Activated CD8-positive, alpha-beta T cell treated with anti-CD3 and anti-CD28 coated beads, Interleukin-2, amount 10 ng/mL, durations not matched to agents 7 days and 5 days (primary cell): ENCODE results near the gene LHB. TPM values are rescaled to one million over a fixed set of nuclear protein-coding genes. Genes with fewer than 3 reads are reported as not detected.

ENCODE experiments used
- ATAC-seq: fragments of 150-1000 bp; cut with Tn5 transposase; one replicate; pipeline ENCODE4 v1.10.0; 2021; ENCODE audit warnings: moderate library complexity
- CTCF ChIA-PET: fragments of 350-600 bp; sonication (Branson Sonifier 250); formaldehyde crosslinking; loops from one replicate; lab custom pipeline; 2021; ENCODE audit warnings: antibody characterized with exemption; lab: Charles Lee
- POLR2A ChIA-PET: fragments of 350-600 bp; sonication (Branson Sonifier 250); formaldehyde crosslinking; loops from one replicate; lab custom pipeline; 2021; ENCODE audit warnings: antibody characterized with exemption; lab: Charles Lee
- DNase-seq: peaks from one replicate; pipeline ENCODE4 v3.0.0-alpha.2; 2020
- H3K27ac Mint-ChIP-seq: one replicate; pipeline ENCODE4 v1.8.0; 2021; ENCODE audit warnings: mild to moderate bottlenecking, mixed read lengths
- H3K27me3 Mint-ChIP-seq: one replicate; pipeline ENCODE4 v1.8.0; 2021; ENCODE audit warnings: low read depth, mixed read lengths
- H3K36me3 Mint-ChIP-seq: one replicate; pipeline ENCODE4 v1.8.0; 2021; ENCODE audit warnings: low read depth, mixed read lengths
- H3K4me1 Mint-ChIP-seq: one replicate; pipeline ENCODE4 v1.8.0; 2021; ENCODE audit warnings: low read depth, mixed read lengths
- H3K4me3 Mint-ChIP-seq: one replicate; pipeline ENCODE4 v1.8.0; 2021; ENCODE audit warnings: mild to moderate bottlenecking, mixed read lengths
- H3K9me3 Mint-ChIP-seq: one replicate; pipeline ENCODE4 v1.8.0; 2022; ENCODE audit warnings: mixed read lengths; ENCODE audit not compliant: insufficient read depth
- total RNA-seq, 2 experiments: library from RNA; stranded (reverse); gene quantifications; one replicate each; pipeline ENCODE4 v1.2.3, GENCODE V29; 2021

LHB gene
- total RNA-seq, 2 experiments from 2014 or later: not detected

GRCh38 chr19:48989701-48990291 is 27.1 kb downstream of the LHB start:
- peaks cover 37% of the 10 kb centered on the region for H3K4me1 Mint-ChIP-seq
- CTCF ChIA-PET: interaction anchor here (1.3 to 2.9 kb wide), 2 partner anchors 10 to 19 kb away, joined by 3 to 10 read pairs; no protein-coding TSS in a partner anchor
- no peak overlapping the region for H3K4me3 Mint-ChIP-seq
- no peaks in the 10 kb centered on the region for H3K9me3 Mint-ChIP-seq
- DNase-seq (no peak), ATAC-seq (no peak)
- peak overlapping the region; percentile 68 for H3K27ac Mint-ChIP-seq
- peaks cover 34% of the 10 kb centered on the region for H3K36me3 Mint-ChIP-seq
- POLR2A ChIA-PET: interaction anchor here (1.4 kb wide), 1 partner anchor 10 kb away, joined by 4 read pairs; no protein-coding TSS in a partner anchor
- H3K27me3 Mint-ChIP-seq: no peaks in the 10 kb centered on the region

GRCh38 chr19:48988860-48989259 is 28.0 kb downstream of the LHB start:
- ChIA-PET CTCF (interaction anchor here (1.3 to 2.9 kb wide), 2 partner anchors 11 to 18 kb away, joined by 3 to 10 read pairs; no protein-coding TSS in a partner anchor), POLR2A (no interaction called here)
- H3K4me1 Mint-ChIP-seq: peaks cover 29% of the 10 kb centered on the region
- H3K27me3 Mint-ChIP-seq: no peaks in the 10 kb centered on the region
- no peaks in the 10 kb centered on the region for H3K9me3 Mint-ChIP-seq
- ATAC-seq: no peak
- no peak overlapping the region for H3K27ac Mint-ChIP-seq
- peaks cover 31% of the 10 kb centered on the region for H3K36me3 Mint-ChIP-seq
- no peak for DNase-seq
- no peak overlapping the region for H3K4me3 Mint-ChIP-seq

- CTCF ChIA-PET: interaction anchor here (1.9 kb wide), 1 partner anchor 11 kb away, joined by 13 read pairs; no protein-coding TSS in a partner anchor
- POLR2A ChIA-PET: no interaction called here
Measured at GRCh38 chr19:48988286-48988685, 28.6 kb downstream of the LHB start.

GRCh38 chr19:48987323-48987722 is 29.6 kb downstream of the LHB start:
- peaks cover 37% of the 10 kb centered on the region for H3K36me3 Mint-ChIP-seq
- no peak overlapping the region for H3K4me3 Mint-ChIP-seq
- POLR2A ChIA-PET: interaction anchor here (0.7 kb wide), 1 partner anchor 115 kb away, joined by 3 read pairs; the partner anchor contains the start of gene PPP1R15A

More at GRCh38 chr19:48988286-48988685, 28.6 kb downstream of the LHB start:
- DNase-seq (no peak), ATAC-seq (no peak)
- no peaks in the 10 kb centered on the region for H3K27me3 Mint-ChIP-seq
- no peak overlapping the region for H3K4me3 Mint-ChIP-seq
- peak overlapping the region; percentile 26 for H3K27ac Mint-ChIP-seq
- H3K9me3 Mint-ChIP-seq: no peaks in the 10 kb centered on the region
- H3K36me3 Mint-ChIP-seq: peaks cover 32% of the 10 kb centered on the region
- H3K4me1 Mint-ChIP-seq: peaks cover 27% of the 10 kb centered on the region

GRCh38 chr19:48986211-48986610 is 30.7 kb downstream of the LHB start:
- ATAC-seq: no peak
- H3K27me3 Mint-ChIP-seq: no peaks in the 10 kb centered on the region
- no peak overlapping the region for H3K4me3 Mint-ChIP-seq
- H3K4me1 Mint-ChIP-seq: peaks cover 15% of the 10 kb centered on the region
- ChIA-PET POLR2A (interaction anchor here (0.5 kb wide), 1 partner anchor 22 kb away, joined by 4 read pairs; no protein-coding TSS in a partner anchor), CTCF (interaction anchor here (0.9 to 1.9 kb wide), 3 partner anchors 13 to 111 kb away, joined by 3 to 13 read pairs (median 11); no protein-coding TSS in a partner anchor)
- no peak for DNase-seq
- H3K36me3 Mint-ChIP-seq: peaks cover 46% of the 10 kb centered on the region
- H3K27ac Mint-ChIP-seq: no peak overlapping the region
- H3K9me3 Mint-ChIP-seq: no peaks in the 10 kb centered on the region

More at GRCh38 chr19:48987323-48987722, 29.6 kb downstream of the LHB start:
- no peaks in the 10 kb centered on the region for H3K27me3 Mint-ChIP-seq
- H3K27ac Mint-ChIP-seq: peak overlapping the region; percentile 6
- no peak for ATAC-seq
- CTCF ChIA-PET: interaction anchor here (1.8 to 1.9 kb wide), 2 partner anchors 12 to 17 kb away, joined by 11 to 13 read pairs; no protein-coding TSS in a partner anchor
- H3K9me3 Mint-ChIP-seq: no peaks in the 10 kb centered on the region
- H3K4me1 Mint-ChIP-seq: peaks cover 25% of the 10 kb centered on the region
- no peak for DNase-seq

- no peaks in the 10 kb centered on the region for H3K27me3 Mint-ChIP-seq
- no peak overlapping the region for H3K27ac Mint-ChIP-seq
- no peaks in the 10 kb centered on the region for H3K9me3 Mint-ChIP-seq
- POLR2A ChIA-PET: no interaction called here
- peaks cover 42% of the 10 kb centered on the region for H3K36me3 Mint-ChIP-seq
- no peak for ATAC-seq
- H3K4me3 Mint-ChIP-seq: no peak overlapping the region
- CTCF ChIA-PET: no interaction called here
- no peak for DNase-seq
- H3K4me1 Mint-ChIP-seq: peaks cover 10% of the 10 kb centered on the region
Measured at GRCh38 chr19:48985711-48986110, 31.2 kb downstream of the LHB start.

GRCh38 chr19:48982280-48982679 is 34.6 kb downstream of the LHB start:
- Mint-ChIP-seq H3K36me3 (peaks cover 41% of the 10 kb centered on the region), H3K27me3 (no peaks in the 10 kb centered on the region), H3K9me3 (no peaks in the 10 kb centered on the region), H3K27ac (no peak overlapping the region), H3K4me1 (peaks cover 8% of the 10 kb centered on the region), H3K4me3 (no peak overlapping the region)
- ATAC-seq (no peak), DNase-seq (no peak)
- POLR2A ChIA-PET: interaction anchor here (1.5 kb wide), 1 partner anchor 11 kb away, joined by 8 read pairs; the partner anchor contains the start of genes GYS1 and RUVBL2
- CTCF ChIA-PET: interaction anchor here (1.6 to 3.5 kb wide), 2 partner anchors 11 to 15 kb away, joined by 5 to 51 read pairs; partner anchors contain the start of genes GYS1 and RUVBL2

GRCh38 chr19:48977061-48977460 is 39.8 kb downstream of the LHB start:
- H3K36me3 Mint-ChIP-seq: peaks cover 41% of the 10 kb centered on the region
- no peaks in the 10 kb centered on the region for H3K27me3 Mint-ChIP-seq
- ChIA-PET POLR2A (interaction anchor here (0.6 to 1.6 kb wide), 6 partner anchors 11 to 178 kb away, joined by 3 to 6 read pairs (median 4); partner anchors contain the start of genes FTL, GYS1, PPP1R15A and RUVBL2), CTCF (interaction anchor here (1.2 to 8.4 kb wide), 4 partner anchors 16 to 200 kb away, joined by 3 to 96 read pairs (median 4); partner anchors contain the start of genes GYS1, NUCB1 and RUVBL2)
- H3K4me1 Mint-ChIP-seq: peaks cover 15% of the 10 kb centered on the region
- H3K9me3 Mint-ChIP-seq: no peaks in the 10 kb centered on the region
- ATAC-seq: no peak
- DNase-seq: no peak
- no peak overlapping the region for H3K27ac Mint-ChIP-seq
- H3K4me3 Mint-ChIP-seq: no peak overlapping the region

GRCh38 chr19:48975947-48976847 is 40.7 kb downstream of the LHB start:
- H3K27ac Mint-ChIP-seq: no peak overlapping the region
- ATAC-seq (peak; percentile 54), DNase-seq (peak; percentile 64)
- H3K4me1 Mint-ChIP-seq: peaks cover 15% of the 10 kb centered on the region
- H3K9me3 Mint-ChIP-seq: no peaks in the 10 kb centered on the region
- no peaks in the 10 kb centered on the region for H3K27me3 Mint-ChIP-seq
- ChIA-PET POLR2A (interaction anchor here (0.6 to 1.6 kb wide), 5 partner anchors 11 to 177 kb away, joined by 3 to 6 read pairs (median 4); partner anchors contain the start of genes FTL, GYS1, PPP1R15A and RUVBL2), CTCF (interaction anchor here (1.0 to 8.4 kb wide), 7 partner anchors 17 to 199 kb away, joined by 3 to 96 read pairs (median 4); partner anchors contain the start of genes GYS1, NUCB1 and RUVBL2)
- H3K4me3 Mint-ChIP-seq: no peak overlapping the region
- H3K36me3 Mint-ChIP-seq: peaks cover 34% of the 10 kb centered on the region

- ATAC-seq: peak; percentile 68
- Mint-ChIP-seq H3K4me1 (peaks cover 31% of the 10 kb centered on the region), H3K9me3 (no peaks in the 10 kb centered on the region), H3K27ac (no peak overlapping the region), H3K27me3 (no peaks in the 10 kb centered on the region), H3K4me3 (no peak overlapping the region), H3K36me3 (peaks cover 46% of the 10 kb centered on the region)
- ChIA-PET POLR2A (interaction anchor here (0.8 to 1.2 kb wide), 6 partner anchors 9 to 134 kb away, joined by 3 to 4 read pairs (median 3); partner anchors contain the start of gene GYS1), CTCF (interaction anchor here (0.6 to 3.4 kb wide), 41 partner anchors 9 to 325 kb away, joined by 3 to 39 read pairs (median 4); partner anchors contain the start of genes BAX, CA11, DHDH and GYS1)
- DNase-seq: peak; percentile 89
Measured at GRCh38 chr19:48970923-48971395, 45.9 kb downstream of the LHB start.
